Endothelial cell of umbilical vein (primary cell): ENCODE data around the gene AP2B1.

Experiments
- MYC ChIP-seq: IDR thresholded peaks from one replicate; pipeline ENCODE4 v1.6.1; 2011; ENCODE audit warnings: mild to moderate bottlenecking, low read depth, low read length
- POLR2AphosphoS5 ChIP-seq: IDR thresholded peaks from 2 replicates; pipeline ENCODE4 v1.6.1; 2012; ENCODE audit warnings: low read depth, mild to moderate bottlenecking, control low read depth, low read length, moderate library complexity; ENCODE audit not compliant: insufficient read depth

- no peak for TF ChIP-seq MYC
- TF ChIP-seq POLR2AphosphoS5: no peak
Observed at GRCh38 chr17:35539659-35540026, 47.5 kb upstream of the AP2B1 start.
